ENCODE results near the gene LINGO3.

LINGO3 gene

GRCh38 chr19:2325281-2326046 lies 17.5 kb upstream of the LINGO3 start:
- DNase-seq: no peak

- DNase-seq: no peak
Measured at GRCh38 chr19:2324220-2324948, 16.4 kb upstream of the LINGO3 start.

DNA sequence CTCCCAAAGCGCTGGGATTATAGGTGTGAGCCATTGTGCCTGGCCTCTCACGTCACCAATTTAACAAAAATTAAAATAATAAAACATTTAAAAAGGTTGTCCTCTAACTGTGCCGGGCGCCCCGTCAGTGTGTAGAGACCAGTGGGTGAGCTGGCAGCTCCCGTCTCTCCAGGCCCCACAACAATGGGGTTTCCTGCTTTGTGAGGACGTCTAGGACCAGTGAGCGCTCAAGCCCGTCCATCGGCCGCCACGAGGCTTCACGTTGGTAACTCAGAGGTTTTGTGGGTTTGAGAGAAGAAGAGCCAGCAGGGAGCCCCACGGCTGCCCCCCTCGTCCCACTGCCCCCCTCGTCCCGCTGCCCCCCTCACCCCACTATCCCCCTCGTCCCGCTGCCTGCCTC lies 15.8 kb upstream of the LINGO3 start:
- DNase-seq: no peak

- no peak for DNase-seq
Measured at GRCh38 chr19:2321565-2322283, 13.8 kb upstream of the LINGO3 start.

- no peak for DNase-seq
Measured at GRCh38 chr19:2320939-2321338, 13.0 kb upstream of the LINGO3 start.

- no peak for DNase-seq
Measured at GRCh38 chr19:2320049-2320448, 12.1 kb upstream of the LINGO3 start.

- DNase-seq: no peak
Measured at GRCh38 chr19:2319551-2319950, 11.6 kb upstream of the LINGO3 start.

DNA sequence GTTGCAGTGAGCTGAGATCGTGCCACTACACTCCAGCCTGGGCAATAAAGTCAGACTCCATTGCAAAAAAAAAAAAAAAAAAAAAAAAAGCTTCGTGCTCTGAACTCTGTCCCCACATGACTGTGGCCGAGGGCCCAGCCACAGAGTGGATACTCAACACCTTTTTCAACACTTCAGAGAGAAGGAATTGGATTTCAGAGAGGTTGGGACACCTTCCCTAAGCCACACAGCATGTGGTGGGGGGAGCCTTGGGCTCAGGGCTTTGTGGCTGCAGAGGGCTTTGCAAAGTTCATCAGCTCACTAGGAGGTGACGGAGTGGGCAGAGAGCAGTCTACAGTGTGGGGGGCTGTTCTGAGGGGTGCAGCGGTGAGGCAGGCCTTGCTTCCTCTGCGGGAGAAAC lies 11.0 kb upstream of the LINGO3 start:
- no peak for DNase-seq

GRCh38 chr19:2317756-2318155 lies 9.8 kb upstream of the LINGO3 start:
- DNase-seq: no peak

GRCh38 chr19:2317300-2317699 lies 9.3 kb upstream of the LINGO3 start:
- no peak for DNase-seq

- DNase-seq: no peak
Measured at GRCh38 chr19:2315818-2316353, 7.9 kb upstream of the LINGO3 start.

- no peak for DNase-seq
Measured at GRCh38 chr19:2315121-2315817, 7.3 kb upstream of the LINGO3 start.

GRCh38 chr19:2312820-2313501 lies 5.0 kb upstream of the LINGO3 start:
- DNase-seq: no peak

DNA sequence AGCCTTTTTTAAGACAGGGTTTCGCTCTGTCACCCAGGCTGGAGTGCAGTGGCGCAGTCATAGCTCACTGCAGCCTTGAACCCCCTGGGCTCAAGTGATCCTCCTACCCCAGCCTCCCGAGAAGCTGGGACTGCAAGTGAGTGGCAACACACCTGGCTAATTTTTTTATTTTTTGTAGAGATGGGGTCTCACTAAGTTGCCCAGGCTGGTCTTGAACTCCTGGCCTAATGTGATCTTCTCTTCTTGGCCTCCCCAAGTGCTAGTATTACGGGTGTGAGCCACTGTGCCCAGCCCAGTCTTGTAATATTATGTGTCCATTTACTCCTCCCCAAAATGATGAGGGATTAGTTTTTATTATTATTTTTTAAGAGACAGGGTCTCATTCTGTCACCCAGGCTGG lies 3.1 kb upstream of the LINGO3 start:
- DNase-seq: no peak

DNA sequence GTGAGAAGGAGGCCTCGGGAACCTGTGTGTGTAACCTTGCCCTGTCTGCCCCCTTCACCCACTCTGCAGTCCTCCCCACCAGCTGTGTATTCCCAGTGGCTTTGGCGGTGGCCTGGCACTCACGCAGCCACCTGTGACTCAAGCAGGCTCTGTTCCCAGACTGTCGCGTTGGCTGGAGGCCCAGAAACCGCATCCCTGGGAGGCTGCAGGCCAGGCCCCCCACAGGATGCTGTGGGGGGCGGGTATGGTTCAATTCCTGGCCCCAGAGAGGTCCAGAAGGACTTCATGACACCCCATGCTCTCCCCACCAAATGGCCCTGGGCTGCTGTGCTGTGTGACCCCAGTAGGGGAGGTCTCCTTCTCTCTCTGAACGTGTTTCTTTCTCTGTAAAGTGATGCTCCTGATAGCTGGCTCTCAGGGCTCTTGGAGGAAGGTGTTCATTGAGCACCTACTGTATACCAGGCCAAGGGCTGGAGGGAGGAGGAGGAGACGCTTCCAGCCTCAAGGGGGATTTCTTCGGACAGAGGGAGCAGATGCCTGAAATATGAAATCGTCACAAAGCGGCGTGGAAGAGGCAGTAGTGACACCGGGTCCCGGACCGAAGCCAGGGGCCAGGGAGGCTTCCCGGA lies 1.9 kb upstream of the LINGO3 start:
- DNase-seq: no peak

GRCh38 chr19:2307518-2308012 lies 389 bp downstream of the LINGO3 start:
- DNase-seq: no peak

DNA sequence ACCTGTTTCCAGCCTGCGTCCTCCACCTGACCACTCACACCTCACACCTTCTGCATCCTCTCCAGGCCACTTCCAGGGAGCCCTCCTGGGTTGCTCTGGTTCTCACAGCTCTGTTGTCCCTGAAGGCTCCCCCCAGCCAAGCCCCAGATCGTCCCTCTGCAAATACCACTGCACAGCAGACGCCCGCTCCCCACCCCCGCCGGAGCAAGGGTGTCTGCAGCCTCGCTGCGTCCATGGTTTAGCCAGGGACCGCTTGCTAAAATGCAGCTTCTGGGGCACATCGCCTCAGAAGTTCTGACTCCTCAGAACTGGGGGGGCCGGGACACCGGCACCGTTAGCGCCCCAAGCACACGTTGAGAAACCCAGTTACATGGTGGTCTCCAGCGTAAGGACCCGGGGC lies 983 bp downstream of the LINGO3 start:
- DNase-seq: no peak

- DNase-seq: no peak
Measured at GRCh38 chr19:2306281-2306806, 1.6 kb downstream of the LINGO3 start.

DNA sequence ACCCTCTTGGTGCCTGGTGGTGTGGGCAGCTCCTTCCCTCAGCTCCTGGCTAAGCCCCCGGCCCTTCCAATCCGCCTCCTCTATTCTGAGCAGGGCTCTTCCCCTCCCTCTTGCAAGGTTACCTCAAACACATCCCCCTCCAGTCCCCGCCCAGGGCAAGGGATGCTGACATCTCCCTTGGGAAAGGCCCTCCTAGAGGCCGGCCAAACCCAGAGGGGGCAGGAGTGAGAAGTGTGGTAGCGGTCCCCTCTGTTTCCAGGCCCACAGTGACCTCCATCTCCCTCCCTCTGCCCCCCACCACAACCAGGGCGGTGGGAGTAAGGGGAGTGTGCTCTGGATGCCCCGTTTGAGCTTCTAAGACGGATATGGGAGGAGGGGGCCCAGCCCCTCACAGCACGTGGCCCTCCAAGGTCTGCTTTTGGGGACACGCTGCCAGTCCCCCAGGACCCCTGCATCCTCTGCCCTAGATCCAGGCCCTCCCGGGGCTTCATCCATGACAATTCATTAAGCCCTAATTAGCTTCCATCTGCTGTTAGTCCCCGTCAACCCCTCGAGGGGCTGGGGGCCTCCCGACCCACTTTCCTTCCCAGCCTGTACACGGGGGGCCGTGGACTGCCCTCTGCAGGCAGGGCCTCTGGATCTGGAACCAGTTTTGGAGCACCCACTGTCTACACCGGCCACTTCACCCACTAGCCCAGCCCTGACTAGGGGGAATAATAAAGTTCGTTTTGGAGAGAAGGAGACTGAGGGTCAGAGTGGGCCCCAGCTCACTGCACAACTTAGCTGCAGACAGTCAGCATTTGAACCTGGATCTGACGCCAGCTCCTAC lies 2.3 kb downstream of the LINGO3 start:
- no peak for DNase-seq

DNA sequence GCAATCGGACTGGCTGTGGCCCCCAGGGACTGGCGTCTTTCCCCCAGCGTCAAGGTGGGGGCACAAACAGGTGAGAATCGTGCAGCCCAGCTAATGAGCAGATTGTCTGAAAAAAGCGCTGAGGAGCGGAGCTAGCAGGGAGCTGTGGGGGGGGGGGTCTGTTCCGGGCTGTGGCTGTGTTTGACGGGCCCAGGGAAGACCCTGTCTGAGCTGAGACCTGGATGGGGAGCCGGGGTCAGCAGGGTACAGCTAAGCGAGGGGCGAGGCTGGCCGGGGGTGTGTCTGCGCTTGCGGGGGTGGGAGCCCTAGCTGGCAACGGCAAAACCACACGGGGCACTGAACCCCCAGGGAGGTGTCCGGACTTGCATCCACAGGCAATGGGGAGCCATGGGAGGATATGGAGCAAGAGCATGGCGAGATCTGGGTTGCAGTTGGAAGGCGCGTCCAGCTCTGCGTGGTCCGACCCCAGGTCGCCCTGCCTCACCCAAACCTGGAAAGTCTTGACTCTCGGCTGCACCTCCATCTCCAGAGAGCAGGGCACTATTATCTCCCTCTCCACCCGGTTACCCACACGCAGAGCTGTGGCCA lies 4.6 kb downstream of the LINGO3 start:
- DNase-seq: no peak

Data from central memory CD4-positive, alpha-beta T cell (primary cell).